NT2/D1 (cell line): Measurements from ENCODE around the gene TEX13C.

Source experiments
- SUZ12 ChIP-seq: IDR thresholded peaks from 2 replicates; pipeline ENCODE4 v1.6.1; 2011; ENCODE audit not compliant: insufficient read length, insufficient read depth; ENCODE audit errors: extremely low read depth
- YY1 ChIP-seq: IDR thresholded peaks from 2 replicates; pipeline ENCODE4 v1.6.1; 2011; ENCODE audit not compliant: insufficient read length, insufficient read depth
- ZNF274 ChIP-seq: IDR thresholded peaks from 2 replicates; pipeline ENCODE4 v1.6.1; 2011; ENCODE audit warnings: mild to moderate bottlenecking, low read depth, low read length

DNA sequence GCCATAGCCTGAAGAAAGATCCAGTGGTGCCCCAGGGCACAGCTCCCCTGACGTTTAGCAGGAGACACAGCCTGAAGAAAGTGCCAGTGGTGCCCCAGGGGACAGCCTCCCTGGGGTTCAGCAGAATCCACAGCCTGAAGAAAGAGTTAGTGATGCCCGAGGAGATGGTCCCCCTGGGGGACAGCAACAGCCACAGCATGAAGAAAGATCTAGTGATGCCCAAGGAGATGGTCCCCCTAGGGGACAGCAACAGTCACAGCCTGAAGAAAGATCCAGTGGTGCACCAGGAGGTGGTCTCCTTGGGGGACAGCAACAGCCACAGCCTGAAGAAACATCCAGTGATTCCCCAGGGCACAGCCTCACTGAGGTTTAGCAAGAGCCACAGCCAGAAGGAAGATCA lies 2.8 kb downstream of the TEX13C start:
- no peak for TF ChIP-seq SUZ12
- no peak for TF ChIP-seq YY1
- no peak for TF ChIP-seq ZNF274
